NCI-H1092 treated with DMSO at 0.1 percent for 48 hours (cell line): ENCODE data around the gene TTC9B.
"Not testable (repeated sequence)": the region's sequence is repeated elsewhere in the genome, so short reads cannot be mapped to it uniquely, and the experiment has no call there.

Source experiments
- DNase-seq: peaks from one replicate; lab custom pipeline; 2025; lab: John Stamatoyannopoulos, UW

Gene TTC9B

GRCh38 chr19:40170303-40170989, 47.7 kb downstream of the TTC9B start:
- not testable (repeated sequence) for DNase-seq

- not testable (repeated sequence) for DNase-seq
These were observed 48.5 kb downstream of the TTC9B start for GRCh38 chr19:40169482-40170302.
